ENCODE measurements around the gene SLC6A9. TPM values are rescaled to one million over a fixed set of nuclear protein-coding genes. Genes with fewer than 3 reads are reported as not detected.

Gene SLC6A9
- total RNA-seq, 1 experiment from 2014 or later, result 9.2 TPM

DNA sequence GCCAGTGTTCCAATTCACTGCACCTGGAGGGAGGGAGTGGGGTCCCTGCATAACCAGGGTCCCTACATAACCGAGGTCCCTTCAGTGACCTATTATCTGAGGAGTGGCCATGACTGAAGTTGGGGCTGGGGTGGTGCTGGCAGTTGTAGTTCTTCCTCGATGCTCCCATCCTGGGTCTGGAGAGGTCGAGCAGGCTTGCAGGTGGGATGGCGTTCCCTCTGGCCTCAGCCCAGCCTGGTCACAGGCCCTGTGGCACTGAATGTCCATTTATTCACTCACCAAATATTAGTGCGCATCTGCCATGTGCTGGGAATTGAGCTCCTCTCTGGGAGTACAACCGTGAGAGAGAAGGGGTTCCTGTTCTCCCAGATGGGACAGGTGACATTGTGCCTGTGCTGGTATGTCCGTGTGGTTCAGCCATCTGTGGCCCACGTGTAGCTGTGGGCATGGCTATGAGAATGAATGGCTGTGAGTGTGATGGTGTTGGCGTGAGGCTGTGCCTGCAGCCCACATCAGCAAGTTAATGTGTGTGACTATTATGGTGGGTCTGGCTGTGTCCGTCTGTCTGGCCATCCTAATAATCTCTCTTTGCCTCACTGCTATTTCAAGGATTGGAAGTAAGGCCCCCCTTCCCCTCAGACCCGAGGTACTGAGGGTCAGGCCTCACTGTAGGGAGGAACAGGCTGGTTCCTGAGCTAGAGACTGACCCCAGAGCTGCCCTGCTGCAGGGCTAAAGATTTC, 3.9 kb upstream of the SLC6A9 start:
- H3K4me1 ChIP-seq (ENCODE audit: control insufficient read depth, insufficient read depth, low read length), result peaks cover 6% of the 10 kb centered on the region; the same call in 1 of the 2 replicates
- ChIA-PET CTCF (interaction anchor here (0.6 to 3.2 kb wide), 3 partner anchors 13 to 122 kb away, joined by 3 to 20 read pairs (median 13); no protein-coding TSS in a partner anchor), POLR2A (no interaction called here)
- TF ChIP-seq POLR2AphosphoS5 (IDR thresholded peaks at IDR 0.05; ENCODE audit: low read depth, low read length) (no peak), SIN3A (IDR thresholded peaks at IDR 0.05; ENCODE audit: borderline replicate concordance, insufficient read depth, low read depth, low read length) (no peak), TCF7L2 (IDR thresholded peaks at IDR 0.05; ENCODE audit: low read depth, low read length) (no peak), CTCF (IDR thresholded peaks at IDR 0.05) (no peak)
- TF ChIP-seq, protein P1, sequence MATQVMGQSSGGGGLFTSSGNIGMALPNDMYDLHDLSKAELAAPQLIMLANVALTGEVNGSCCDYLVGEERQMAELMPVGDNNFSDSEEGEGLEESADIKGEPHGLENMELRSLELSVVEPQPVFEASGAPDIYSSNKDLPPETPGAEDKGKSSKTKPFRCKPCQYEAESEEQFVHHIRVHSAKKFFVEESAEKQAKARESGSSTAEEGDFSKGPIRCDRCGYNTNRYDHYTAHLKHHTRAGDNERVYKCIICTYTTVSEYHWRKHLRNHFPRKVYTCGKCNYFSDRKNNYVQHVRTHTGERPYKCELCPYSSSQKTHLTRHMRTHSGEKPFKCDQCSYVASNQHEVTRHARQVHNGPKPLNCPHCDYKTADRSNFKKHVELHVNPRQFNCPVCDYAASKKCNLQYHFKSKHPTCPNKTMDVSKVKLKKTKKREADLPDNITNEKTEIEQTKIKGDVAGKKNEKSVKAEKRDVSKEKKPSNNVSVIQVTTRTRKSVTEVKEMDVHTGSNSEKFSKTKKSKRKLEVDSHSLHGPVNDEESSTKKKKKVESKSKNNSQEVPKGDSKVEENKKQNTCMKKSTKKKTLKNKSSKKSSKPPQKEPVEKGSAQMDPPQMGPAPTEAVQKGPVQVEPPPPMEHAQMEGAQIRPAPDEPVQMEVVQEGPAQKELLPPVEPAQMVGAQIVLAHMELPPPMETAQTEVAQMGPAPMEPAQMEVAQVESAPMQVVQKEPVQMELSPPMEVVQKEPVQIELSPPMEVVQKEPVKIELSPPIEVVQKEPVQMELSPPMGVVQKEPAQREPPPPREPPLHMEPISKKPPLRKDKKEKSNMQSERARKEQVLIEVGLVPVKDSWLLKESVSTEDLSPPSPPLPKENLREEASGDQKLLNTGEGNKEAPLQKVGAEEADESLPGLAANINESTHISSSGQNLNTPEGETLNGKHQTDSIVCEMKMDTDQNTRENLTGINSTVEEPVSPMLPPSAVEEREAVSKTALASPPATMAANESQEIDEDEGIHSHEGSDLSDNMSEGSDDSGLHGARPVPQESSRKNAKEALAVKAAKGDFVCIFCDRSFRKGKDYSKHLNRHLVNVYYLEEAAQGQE (IDR thresholded peaks at IDR 0.05; ENCODE audit: insufficient read depth in 1 of 2, low read depth in 2 of 2, low read length in 1 of 2), result no peak
- ATAC-seq (no peak), DNase-seq (ENCODE audit: low read depth, low spot score) (no peak)
- H3K27ac ChIP-seq (ENCODE audit: low read length), result no peak overlapping the region
- BruUV-seq (replicated peaks), result no TSS peak
- no peaks in the 10 kb centered on the region; the same call in 1 of the 2 replicates for H3K36me3 ChIP-seq (ENCODE audit: control insufficient read depth, insufficient read depth, low read length)
- H3K9me3 ChIP-seq (ENCODE audit: control insufficient read depth, insufficient read depth, low read depth, low read length), result no peaks in the 10 kb centered on the region
- intact Hi-C loops (cut with micrococcal nuclease; ENCODE audit: unreplicated experiment) (loop anchor here (5.0 kb wide), 1 partner anchor 43 kb away; the partner anchor contains the start of gene CCDC24), in situ Hi-C loops (cut with HindIII; ENCODE audit: low pct_unique_long_range_greater_than_20kb, low sequenced_read_pairs) (no loop called here)
- no peak overlapping the region for H3K4me3 ChIP-seq (ENCODE audit: low read depth in 2 of 2, low read length in 2 of 2)
- no peaks in the 10 kb centered on the region for H3K27me3 ChIP-seq (ENCODE audit: control insufficient read depth, insufficient read depth, low read length)

DNA sequence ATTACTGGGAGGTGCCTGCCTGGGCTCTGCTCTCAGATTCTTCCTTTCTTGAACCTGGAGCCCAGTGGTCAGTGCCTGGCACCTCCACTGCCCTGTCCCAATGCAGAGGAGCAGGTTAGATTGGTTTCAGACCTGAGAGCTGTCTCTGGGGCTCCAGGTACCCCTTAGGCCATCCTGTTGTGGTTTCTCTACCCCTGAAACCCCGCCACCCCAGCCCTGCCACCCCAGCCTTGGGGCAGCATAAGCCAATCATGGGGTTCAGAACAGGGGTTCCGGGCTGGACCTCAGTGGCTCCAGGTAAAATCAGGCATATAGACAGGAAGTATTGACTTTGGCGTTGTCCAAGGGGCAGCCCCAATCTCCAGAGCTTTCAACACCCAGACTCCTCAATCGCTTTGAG, 3.2 kb upstream of the SLC6A9 start:
- Histone ChIP-seq H3K4me1 (ENCODE audit: control insufficient read depth, insufficient read depth, low read length) (peaks cover 7% of the 10 kb centered on the region), H3K36me3 (ENCODE audit: control insufficient read depth, insufficient read depth, low read length) (no peaks in the 10 kb centered on the region; the same call in 1 of the 2 replicates), H3K9me3 (ENCODE audit: control insufficient read depth, insufficient read depth, low read depth, low read length) (no peaks in the 10 kb centered on the region), H3K27ac (ENCODE audit: low read length) (no peak overlapping the region), H3K4me3 (ENCODE audit: low read depth in 2 of 2, low read length in 2 of 2) (no peak overlapping the region), H3K27me3 (ENCODE audit: control insufficient read depth, insufficient read depth, low read length) (no peaks in the 10 kb centered on the region)
- ChIA-PET POLR2A (interaction anchor here (0.9 kb wide), 1 partner anchor 41 kb away, joined by 6 read pairs; no protein-coding TSS in a partner anchor), CTCF (interaction anchor here (0.6 to 3.2 kb wide), 3 partner anchors 14 to 121 kb away, joined by 3 to 20 read pairs (median 13); no protein-coding TSS in a partner anchor)
- intact Hi-C loops (cut with micrococcal nuclease; ENCODE audit: unreplicated experiment) (no loop called here), in situ Hi-C loops (cut with HindIII; ENCODE audit: low pct_unique_long_range_greater_than_20kb, low sequenced_read_pairs) (no loop called here)
- TF ChIP-seq, protein P1 (IDR thresholded peaks at IDR 0.05; ENCODE audit: insufficient read depth in 1 of 2, low read depth in 2 of 2, low read length in 1 of 2), result no peak
- TF ChIP-seq CTCF (IDR thresholded peaks at IDR 0.05), result no peak
- ATAC-seq (no peak), DNase-seq (ENCODE audit: low read depth, low spot score) (no peak)
- no TSS peak for BruUV-seq (replicated peaks)

Data from Panc1 (cell line).